WTC11 (cell line): ENCODE results near the gene PTPRN2. TPM values are rescaled to one million over a fixed set of nuclear protein-coding genes. Genes with fewer than 3 reads are reported as not detected.

Experiments used
- ATAC-seq: fragments of 200-7000 bp; cut with Tn5 transposase; 2 replicates; pipeline ENCODE4 v1.10.0; 2021; ENCODE audit warnings: mild to moderate bottlenecking, moderate library complexity
- CTCF ChIA-PET: fragments of 300-600 bp; sonication (Branson Sonifier 250); formaldehyde crosslinking; loops from one replicate; lab custom pipeline; 2021; ENCODE audit warnings: antibody characterized with exemption; lab: Charles Lee
- POLR2A ChIA-PET: fragments of 350-600 bp; sonication (Branson Sonifier 250); formaldehyde crosslinking; loops from one replicate; lab custom pipeline; 2021; ENCODE audit warnings: antibody characterized with exemption; lab: Charles Lee
- DNase-seq: peaks from one replicate; pipeline ENCODE4 v3.0.0; 2021; ENCODE audit warnings: low spot score
- H3K27ac Mint-ChIP-seq: 2 replicates; pipeline ENCODE4 v1.8.0; 2021; ENCODE audit warnings: mixed read lengths
- H3K27me3 Mint-ChIP-seq: 2 replicates; pipeline ENCODE4 v1.8.0; 2021; ENCODE audit warnings: low read depth, mild to moderate bottlenecking, moderate library complexity, mixed read lengths
- H3K36me3 Mint-ChIP-seq: 2 replicates; pipeline ENCODE4 v1.8.0; 2021; ENCODE audit warnings: mixed read lengths
- H3K4me1 Mint-ChIP-seq: 2 replicates; pipeline ENCODE4 v1.8.0; 2022; ENCODE audit warnings: mixed read lengths
- H3K4me3 Mint-ChIP-seq: 2 replicates; pipeline ENCODE4 v1.8.0; 2021; ENCODE audit warnings: mild to moderate bottlenecking, moderate library complexity, mixed read lengths
- H3K9me3 Mint-ChIP-seq: 2 replicates; pipeline ENCODE4 v1.8.0; 2021; ENCODE audit warnings: mixed read lengths
- ATF1 ChIP-seq: sonication (generic); formaldehyde crosslinking; IDR thresholded peaks from 2 replicates; pipeline ENCODE4 v1.8.1; 2023; ENCODE audit warnings: mild to moderate bottlenecking, moderate library complexity, missing genetic modification reagents
- ATF3 ChIP-seq: sonication (generic); formaldehyde crosslinking; conservative IDR thresholded peaks from 2 replicates; pipeline ENCODE4 v1.8.1; 2022; ENCODE audit warnings: mild to moderate bottlenecking, missing genetic modification reagents
- CBFB ChIP-seq: sonication (generic); formaldehyde crosslinking; IDR thresholded peaks from 2 replicates; pipeline ENCODE4 v1.8.1; 2022; ENCODE audit warnings: mild to moderate bottlenecking, low read depth, missing genetic modification reagents
- CREB1 ChIP-seq: sonication (generic); formaldehyde crosslinking; IDR thresholded peaks from 2 replicates; pipeline ENCODE4 v1.8.0; 2023; ENCODE audit warnings: mild to moderate bottlenecking, missing genetic modification reagents
- CREM ChIP-seq: sonication (generic); formaldehyde crosslinking; IDR thresholded peaks from 2 replicates; pipeline ENCODE4 v1.8.1; 2022; ENCODE audit warnings: mild to moderate bottlenecking, missing genetic modification reagents, moderate library complexity
- FOXP1 ChIP-seq: sonication (generic); formaldehyde crosslinking; IDR thresholded peaks from 2 replicates; pipeline ENCODE4 v1.8.0; 2022; ENCODE audit warnings: missing genetic modification reagents, mild to moderate bottlenecking, moderate library complexity, borderline replicate concordance
- GABPB1 ChIP-seq: sonication (generic); formaldehyde crosslinking; IDR thresholded peaks from 2 replicates; pipeline ENCODE4 v1.8.1; 2023; ENCODE audit warnings: mild to moderate bottlenecking, missing genetic modification reagents
- GRHL2 ChIP-seq: fragments of 250-450 bp; sonication (Bioruptor Pico); IDR thresholded peaks from 2 replicates; pipeline ENCODE4 v1.8.0; 2022; ENCODE audit warnings: mild to moderate bottlenecking, moderate library complexity; ENCODE audit not compliant: insufficient replicate concordance, severe bottlenecking
- MXD4 ChIP-seq: fragments of 250-450 bp; sonication (Bioruptor Pico); IDR thresholded peaks from 2 replicates; pipeline ENCODE4 v1.8.0; 2021; ENCODE audit warnings: mild to moderate bottlenecking, moderate library complexity, borderline replicate concordance
- NFATC4 ChIP-seq: fragments of 250-450 bp; sonication (Bioruptor Pico); IDR thresholded peaks from 2 replicates; pipeline ENCODE4 v1.9.0; 2021; ENCODE audit warnings: mild to moderate bottlenecking
- OVOL2 ChIP-seq: fragments of 250-450 bp; sonication (Bioruptor Pico); IDR thresholded peaks from 2 replicates; pipeline ENCODE4 v1.9.0; 2021; ENCODE audit warnings: mild to moderate bottlenecking, borderline replicate concordance
- PREB ChIP-seq: sonication (generic); formaldehyde crosslinking; IDR thresholded peaks from 2 replicates; pipeline ENCODE4 v1.8.1; 2022; ENCODE audit warnings: mild to moderate bottlenecking, missing genetic modification reagents, moderate library complexity, borderline replicate concordance
- RELA ChIP-seq: sonication (generic); formaldehyde crosslinking; IDR thresholded peaks from 2 replicates; pipeline ENCODE4 v1.8.1; 2022; ENCODE audit warnings: missing genetic modification reagents, mild to moderate bottlenecking, borderline replicate concordance
- SP1 ChIP-seq: sonication (generic); formaldehyde crosslinking; conservative IDR thresholded peaks from 2 replicates; pipeline ENCODE4 v1.8.1; 2022; ENCODE audit warnings: missing genetic modification reagents
- TP53 ChIP-seq: sonication (generic); formaldehyde crosslinking; IDR thresholded peaks from 2 replicates; pipeline ENCODE4 v1.8.1; 2023; ENCODE audit warnings: mild to moderate bottlenecking, missing genetic modification reagents
- USF1 ChIP-seq: sonication (generic); formaldehyde crosslinking; IDR thresholded peaks from 2 replicates; pipeline ENCODE4 v1.8.0; 2022; ENCODE audit warnings: mild to moderate bottlenecking, missing genetic modification reagents
- ZMAT4 ChIP-seq: fragments of 250-450 bp; sonication (Bioruptor Pico); IDR thresholded peaks from 2 replicates; pipeline ENCODE4 v1.9.0; 2021; ENCODE audit warnings: mild to moderate bottlenecking
- ZNF317 ChIP-seq: sonication (generic); formaldehyde crosslinking; IDR thresholded peaks from 2 replicates; pipeline ENCODE4 v1.8.1; 2023; ENCODE audit warnings: low read depth, mild to moderate bottlenecking, moderate library complexity, missing genetic modification reagents, borderline replicate concordance
- total RNA-seq: library from RNA; stranded (reverse); gene quantifications from 3 replicates; pipeline ENCODE4 v1.2.3, GENCODE V29; 2021
- TF ChIP-seq, protein P1 (sequence below): sonication (generic); formaldehyde crosslinking; IDR thresholded peaks from 2 replicates; pipeline ENCODE4 v1.8.0; 2023; ENCODE audit warnings: mild to moderate bottlenecking, missing genetic modification reagents
- TF ChIP-seq, protein P2 (sequence below): sonication (generic); formaldehyde crosslinking; IDR thresholded peaks from 2 replicates; pipeline ENCODE4 v1.8.1; 2023; ENCODE audit warnings: mild to moderate bottlenecking, missing genetic modification reagents, moderate library complexity
- TF ChIP-seq, protein P3 (sequence below): sonication (generic); formaldehyde crosslinking; IDR thresholded peaks from 2 replicates; pipeline ENCODE4 v1.8.0; 2022; ENCODE audit warnings: mild to moderate bottlenecking, missing genetic modification reagents
- TF ChIP-seq, protein P4 (sequence below): sonication (generic); formaldehyde crosslinking; IDR thresholded peaks from 2 replicates; pipeline ENCODE4 v1.8.1; 2022; ENCODE audit warnings: low read depth, missing genetic modification reagents, borderline replicate concordance

PTPRN2 gene
- total RNA-seq, 1 experiment from 2014 or later = 4.7 TPM

GRCh38 chr7:157618823-157619606, 968.6 kb downstream of the PTPRN2 start:
- ChIA-PET POLR2A (no interaction called here), CTCF (no interaction called here)
- no peak for ATAC-seq
- H3K27me3 Mint-ChIP-seq = peaks cover 36% of the 10 kb centered on the region
- TF ChIP-seq OVOL2 (CRISPR knock-in tag) (no peak), ATF3 (CRISPR knock-in tag) (no peak), CREM (no peak), GRHL2 (CRISPR knock-in tag) (no peak)
- TF ChIP-seq, protein P1, sequence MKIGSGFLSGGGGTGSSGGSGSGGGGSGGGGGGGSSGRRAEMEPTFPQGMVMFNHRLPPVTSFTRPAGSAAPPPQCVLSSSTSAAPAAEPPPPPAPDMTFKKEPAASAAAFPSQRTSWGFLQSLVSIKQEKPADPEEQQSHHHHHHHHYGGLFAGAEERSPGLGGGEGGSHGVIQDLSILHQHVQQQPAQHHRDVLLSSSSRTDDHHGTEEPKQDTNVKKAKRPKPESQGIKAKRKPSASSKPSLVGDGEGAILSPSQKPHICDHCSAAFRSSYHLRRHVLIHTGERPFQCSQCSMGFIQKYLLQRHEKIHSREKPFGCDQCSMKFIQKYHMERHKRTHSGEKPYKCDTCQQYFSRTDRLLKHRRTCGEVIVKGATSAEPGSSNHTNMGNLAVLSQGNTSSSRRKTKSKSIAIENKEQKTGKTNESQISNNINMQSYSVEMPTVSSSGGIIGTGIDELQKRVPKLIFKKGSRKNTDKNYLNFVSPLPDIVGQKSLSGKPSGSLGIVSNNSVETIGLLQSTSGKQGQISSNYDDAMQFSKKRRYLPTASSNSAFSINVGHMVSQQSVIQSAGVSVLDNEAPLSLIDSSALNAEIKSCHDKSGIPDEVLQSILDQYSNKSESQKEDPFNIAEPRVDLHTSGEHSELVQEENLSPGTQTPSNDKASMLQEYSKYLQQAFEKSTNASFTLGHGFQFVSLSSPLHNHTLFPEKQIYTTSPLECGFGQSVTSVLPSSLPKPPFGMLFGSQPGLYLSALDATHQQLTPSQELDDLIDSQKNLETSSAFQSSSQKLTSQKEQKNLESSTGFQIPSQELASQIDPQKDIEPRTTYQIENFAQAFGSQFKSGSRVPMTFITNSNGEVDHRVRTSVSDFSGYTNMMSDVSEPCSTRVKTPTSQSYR = no peak
- TF ChIP-seq, all 79 proteins: peak for 0
- Mint-ChIP-seq H3K27ac (no peak overlapping the region), H3K36me3 (peaks cover 26% of the 10 kb centered on the region), H3K4me1 (no peaks in the 10 kb centered on the region), H3K9me3 (peaks cover 33% of the 10 kb centered on the region), H3K4me3 (no peak overlapping the region)
- no peak for DNase-seq

DNA sequence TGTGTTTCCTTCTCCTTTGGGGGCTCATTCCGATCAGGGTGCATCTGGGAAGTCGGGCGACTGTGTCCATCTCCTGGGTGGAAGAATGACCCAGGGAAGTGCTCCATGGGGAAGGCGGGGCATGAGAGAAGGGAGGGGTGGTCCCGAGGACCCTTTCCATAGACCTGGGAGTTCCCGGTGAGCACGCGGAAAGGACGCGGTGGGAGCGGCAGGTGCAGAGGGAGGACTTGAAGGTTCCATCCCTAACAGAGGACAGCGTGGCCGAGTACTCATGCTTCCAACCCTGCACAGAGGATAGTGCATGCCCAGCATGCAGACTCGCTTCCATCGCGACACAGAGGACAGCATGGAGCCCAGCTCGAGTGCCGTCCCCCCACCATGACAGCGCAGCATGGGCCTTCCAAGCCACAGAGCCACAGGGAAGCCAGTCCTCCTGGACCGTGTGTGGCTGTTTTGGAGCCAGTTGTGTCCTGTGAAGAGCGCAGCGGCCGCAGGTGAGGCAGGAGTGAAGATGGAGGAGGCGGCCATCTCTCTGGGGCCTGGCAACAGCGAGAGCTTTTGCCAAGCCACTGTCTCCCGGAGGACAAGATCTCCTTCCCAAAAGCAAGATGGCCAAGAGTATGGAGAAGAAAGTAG, 969.4 kb downstream of the PTPRN2 start:
- no peak overlapping the region for H3K27ac Mint-ChIP-seq
- peaks cover 21% of the 10 kb centered on the region for H3K36me3 Mint-ChIP-seq
- no peaks in the 10 kb centered on the region for H3K4me1 Mint-ChIP-seq
- DNase-seq (no peak), ATAC-seq (no peak)
- ChIA-PET POLR2A (no interaction called here), CTCF (no interaction called here)
- H3K27me3 Mint-ChIP-seq = peaks cover 40% of the 10 kb centered on the region
- peaks cover 25% of the 10 kb centered on the region for H3K9me3 Mint-ChIP-seq
- no peak overlapping the region for H3K4me3 Mint-ChIP-seq
- TF ChIP-seq RELA (CRISPR knock-in tag) (no peak), GABPB1 (CRISPR knock-in tag) (no peak), CBFB (CRISPR knock-in tag) (no peak), FOXP1 (CRISPR knock-in tag) (no peak), CREB1 (no peak), ZMAT4 (CRISPR knock-in tag) (no peak), USF1 (CRISPR knock-in tag) (no peak), SP1 (CRISPR knock-in tag) (no peak), TP53 (CRISPR knock-in tag) (no peak), PREB (CRISPR knock-in tag) (no peak), ZNF317 (CRISPR knock-in tag) (no peak), MXD4 (CRISPR knock-in tag) (no peak), ATF1 (CRISPR knock-in tag) (no peak), NFATC4 (no peak)
- TF ChIP-seq, protein P2, sequence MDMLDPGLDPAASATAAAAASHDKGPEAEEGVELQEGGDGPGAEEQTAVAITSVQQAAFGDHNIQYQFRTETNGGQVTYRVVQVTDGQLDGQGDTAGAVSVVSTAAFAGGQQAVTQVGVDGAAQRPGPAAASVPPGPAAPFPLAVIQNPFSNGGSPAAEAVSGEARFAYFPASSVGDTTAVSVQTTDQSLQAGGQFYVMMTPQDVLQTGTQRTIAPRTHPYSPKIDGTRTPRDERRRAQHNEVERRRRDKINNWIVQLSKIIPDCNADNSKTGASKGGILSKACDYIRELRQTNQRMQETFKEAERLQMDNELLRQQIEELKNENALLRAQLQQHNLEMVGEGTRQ (CRISPR knock-in tag) = no peak
- TF ChIP-seq, protein P3, sequence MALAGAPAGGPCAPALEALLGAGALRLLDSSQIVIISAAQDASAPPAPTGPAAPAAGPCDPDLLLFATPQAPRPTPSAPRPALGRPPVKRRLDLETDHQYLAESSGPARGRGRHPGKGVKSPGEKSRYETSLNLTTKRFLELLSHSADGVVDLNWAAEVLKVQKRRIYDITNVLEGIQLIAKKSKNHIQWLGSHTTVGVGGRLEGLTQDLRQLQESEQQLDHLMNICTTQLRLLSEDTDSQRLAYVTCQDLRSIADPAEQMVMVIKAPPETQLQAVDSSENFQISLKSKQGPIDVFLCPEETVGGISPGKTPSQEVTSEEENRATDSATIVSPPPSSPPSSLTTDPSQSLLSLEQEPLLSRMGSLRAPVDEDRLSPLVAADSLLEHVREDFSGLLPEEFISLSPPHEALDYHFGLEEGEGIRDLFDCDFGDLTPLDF (CRISPR knock-in tag) = no peak
- TF ChIP-seq, protein P4, sequence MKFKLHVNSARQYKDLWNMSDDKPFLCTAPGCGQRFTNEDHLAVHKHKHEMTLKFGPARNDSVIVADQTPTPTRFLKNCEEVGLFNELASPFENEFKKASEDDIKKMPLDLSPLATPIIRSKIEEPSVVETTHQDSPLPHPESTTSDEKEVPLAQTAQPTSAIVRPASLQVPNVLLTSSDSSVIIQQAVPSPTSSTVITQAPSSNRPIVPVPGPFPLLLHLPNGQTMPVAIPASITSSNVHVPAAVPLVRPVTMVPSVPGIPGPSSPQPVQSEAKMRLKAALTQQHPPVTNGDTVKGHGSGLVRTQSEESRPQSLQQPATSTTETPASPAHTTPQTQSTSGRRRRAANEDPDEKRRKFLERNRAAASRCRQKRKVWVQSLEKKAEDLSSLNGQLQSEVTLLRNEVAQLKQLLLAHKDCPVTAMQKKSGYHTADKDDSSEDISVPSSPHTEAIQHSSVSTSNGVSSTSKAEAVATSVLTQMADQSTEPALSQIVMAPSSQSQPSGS (CRISPR knock-in tag) = no peak
